HL-60 (cell line): Measurements from ENCODE around the gene ARNT2.

Experiments
- CTCF ChIP-seq: IDR thresholded peaks from one replicate; pipeline ENCODE4 v1.5.1; 2011; ENCODE audit warnings: low read length, control low read depth, inconsistent platforms; ENCODE audit not compliant: insufficient read depth
- POLR2AphosphoS5 ChIP-seq: IDR thresholded peaks from 2 replicates; pipeline ENCODE4 v1.6.1; 2012; ENCODE audit warnings: low read depth

DNA sequence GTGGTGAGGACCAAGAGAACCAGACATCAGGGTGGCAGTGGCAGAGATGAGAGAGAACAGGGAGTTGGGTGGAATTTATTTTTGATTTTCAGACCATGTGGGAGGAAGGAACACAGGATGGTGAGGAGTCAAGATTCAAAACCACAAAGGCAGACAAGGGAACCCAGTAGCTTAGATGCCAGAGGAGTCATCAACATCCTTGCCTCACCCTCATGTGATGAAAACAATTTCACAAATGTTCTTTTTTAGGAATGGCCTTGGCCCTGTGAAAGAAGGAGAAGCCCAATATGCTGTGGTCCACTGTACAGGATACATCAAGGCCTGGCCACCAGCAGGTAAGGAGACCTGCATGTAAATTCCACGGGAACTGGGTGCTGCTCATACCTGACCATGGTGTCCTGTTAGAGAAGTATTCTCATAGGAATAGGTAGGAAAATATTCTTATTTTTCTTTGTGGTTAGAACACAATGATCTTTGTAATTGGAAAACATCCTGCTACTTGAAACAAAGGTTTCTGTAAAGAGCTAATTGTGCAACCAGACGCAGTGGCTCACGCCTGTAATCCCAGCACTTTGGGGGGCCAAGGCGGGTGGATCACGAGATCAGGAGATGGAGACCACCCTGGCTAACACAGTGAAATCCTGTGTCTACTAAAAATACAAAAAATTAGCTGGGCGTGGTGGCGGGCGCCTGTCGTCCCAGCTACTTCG is 110.0 kb downstream of the ARNT2 start:
- TF ChIP-seq CTCF (no peak), POLR2AphosphoS5 (no peak)
